Stomach (tissue), 9 donors: Measurements from ENCODE around the gene DNAH1. TPM values are rescaled to one million over a fixed set of nuclear protein-coding genes. Genes with fewer than 3 reads are reported as not detected.

Source experiments
- DNase-seq, 2 donors: peaks; one replicate each; pipeline versions ENCODE4 v3.0.0 to v3.0.0-alpha.2; 2013 to 2019
- H3K27ac ChIP-seq, 5 donors: fragments of 200-600 bp in 4 of 5; sonication (generic) in 4 of 5; one replicate each; pipeline ENCODE4 v1.5.1; 2013 to 2019; ENCODE audit warnings: mild to moderate bottlenecking in 1 of 5, moderate library complexity in 1 of 5
- H3K27me3 ChIP-seq, 3 donors: fragments of 200-600 bp; sonication (generic); one replicate each; pipeline ENCODE4 v1.5.1; 2017 to 2019; ENCODE audit warnings: mixed run types in 1 of 3
- H3K36me3 ChIP-seq, 4 donors: fragments of 200-600 bp; sonication (generic); 1 replicate in 3 of 4; 2 replicates in 1 of 4; pipeline ENCODE4 v1.5.1; 2016 to 2019
- H3K4me1 ChIP-seq, 4 donors: fragments of 200-600 bp; sonication (generic); one replicate each; pipeline ENCODE4 v1.5.1; 2016 to 2019
- H3K4me3 ChIP-seq, 4 donors: fragments of 200-600 bp; sonication (generic) in 3 of 4; one replicate each; pipeline ENCODE4 v1.5.1; 2016 to 2019; ENCODE audit warnings: mild to moderate bottlenecking in 1 of 4
- H3K9me3 ChIP-seq, 4 donors: fragments of 200-600 bp; sonication (generic); one replicate each; pipeline ENCODE4 v1.5.1; 2016 to 2019
- CTCF ChIP-seq, 7 experiments: fragments of 450-650 bp in 4 of 7; fragments of 200-600 bp in 3 of 7; sonication (generic) in 3 of 7; IDR thresholded peaks; one replicate each; pipeline ENCODE4 v1.5.1; 2016 to 2019; ENCODE audit warnings: antibody characterized with exemption in 7 of 7, control low read depth in 2 of 7, mild to moderate bottlenecking in 1 of 7
- EP300 ChIP-seq: sonication (generic); formaldehyde crosslinking; IDR thresholded peaks from one replicate; pipeline ENCODE4 v1.6.1; 2017; ENCODE audit warnings: antibody characterized with exemption
- POLR2A ChIP-seq, 4 donors: fragments of 450-650 bp; IDR thresholded peaks; one replicate each; pipeline ENCODE4 v1.6.1; 2016; ENCODE audit warnings: antibody characterized with exemption in 4 of 4, control low read depth in 2 of 4, mild to moderate bottlenecking in 1 of 4, moderate library complexity in 1 of 4
- POLR2AphosphoS5 ChIP-seq, 3 donors: sonication (generic); formaldehyde crosslinking; IDR thresholded peaks; one replicate each; pipeline ENCODE4 v1.6.1; 2016; ENCODE audit warnings: antibody characterized with exemption in 3 of 3
- WGBS, 5 donors: extraction: QIAGEN DNeasy Blood & Tissue Kit in 3 of 5; methylation state at CpG; one replicate each; pipeline versions ENCODE4 v1.1.5 to v1.1.7; 2013 to 2018; 5-methylcytosine and 5-hydroxymethylcytosine counted together
- intact Hi-C: fragments of 100-400 bp; cut with DNase I; formaldehyde crosslinking; loops from one replicate; pipeline ENCODE4 v1.15.1; 2023; ENCODE audit warnings: low total_unique reads
- polyA plus RNA-seq, 3 donors: library from polyadenylated mRNA; stranded (reverse); fragments of 200-250 nt; gene quantifications; one replicate each; pipeline ENCODE4 v1.2.3, GENCODE V29; 2013
- total RNA-seq, 5 donors: library from RNA; depleted of rRNA; stranded (reverse); fragments of >200 nt; gene quantifications; one replicate each; pipeline versions ENCODE4 v1.1.0 to v1.2.3, GENCODE V29; 2014 to 2016
- donor health status: healthy with polysubstance abuse.
- donor health status: Bipolar disorder and iron deficiency.
- donor health status: healthy.

The DNAH1 gene
- total and polyA plus RNA-seq, 8 donors: 1.9 to 57.6 (median 8.2) TPM

DNA sequence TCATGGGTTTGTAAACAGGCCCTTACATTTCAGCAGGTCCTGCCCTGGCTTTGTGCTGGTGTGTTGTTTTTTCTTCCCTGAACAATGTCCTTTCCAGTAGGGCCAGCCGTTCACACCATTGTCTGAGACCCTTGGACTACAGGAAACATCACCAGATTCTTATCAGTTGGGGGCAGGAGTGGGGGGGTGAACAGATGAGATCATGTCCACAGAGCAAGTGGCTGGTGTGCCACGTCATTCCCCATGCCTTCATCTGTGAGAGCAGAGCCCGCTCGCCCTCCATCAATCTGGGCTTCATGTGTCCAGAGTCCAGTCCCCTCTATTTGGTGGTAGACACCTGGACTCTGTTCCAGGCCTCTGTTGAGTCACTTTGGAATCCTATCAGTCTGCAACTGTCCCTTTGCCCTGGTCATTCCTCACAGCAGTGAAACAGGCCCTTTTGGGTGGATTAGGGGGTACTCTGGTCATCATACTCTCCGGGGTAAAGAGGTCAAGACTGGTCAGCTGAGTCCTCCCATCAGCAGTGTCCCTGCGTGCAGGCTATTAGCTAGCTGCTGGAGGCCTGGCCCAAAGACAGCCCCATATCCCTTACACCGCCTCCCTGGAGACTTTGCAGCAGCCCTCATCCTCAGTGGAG lies 113.8 kb downstream of the DNAH1 start:
- Histone ChIP-seq H3K36me3 (no peaks in the 10 kb centered on the region), H3K27me3 (no peaks in the 10 kb centered on the region), H3K27ac (peak overlapping the region in 1 of 5 donors; percentile 8), H3K4me3 (no peak overlapping the region), H3K9me3 (no peaks in the 10 kb centered on the region), H3K4me1 (peaks cover 0 to 22% (median 3%) of the 10 kb centered on the region in 4 donors)
- TF ChIP-seq POLR2AphosphoS5 (IDR thresholded peaks at IDR 0.05) (no peak), EP300 (no peak), CTCF (IDR thresholded peaks at IDR 0.05) (no peak), POLR2A (IDR thresholded peaks at IDR 0.05) (no peak)
- WGBS, 5 donors: 78 to 86% (median 82%) methylated on average over 7 of the region's 7 CpGs
- DNase-seq: no peak
- intact Hi-C loops: no loop called here

- Histone ChIP-seq H3K4me3 (no peak overlapping the region), H3K9me3 (no peaks in the 10 kb centered on the region), H3K27ac (peak overlapping the region in 1 of 5 donors; percentile 8), H3K4me1 (peaks cover 0 to 22% (median 3%) of the 10 kb centered on the region in 4 donors), H3K36me3 (no peaks in the 10 kb centered on the region), H3K27me3 (no peaks in the 10 kb centered on the region)
- intact Hi-C loops: no loop called here
- TF ChIP-seq POLR2AphosphoS5 (IDR thresholded peaks at IDR 0.05): no peak
- no peak for TF ChIP-seq CTCF (IDR thresholded peaks at IDR 0.05)
- no peak for TF ChIP-seq EP300
- no peak for TF ChIP-seq POLR2A (IDR thresholded peaks at IDR 0.05)
- WGBS, 5 donors: 72 to 83% (median 76%) methylated on average over 9 of the region's 9 CpGs
- no peak for DNase-seq
Observed at GRCh38 chr3:52430416-52430810, 114.3 kb downstream of the DNAH1 start.

DNA sequence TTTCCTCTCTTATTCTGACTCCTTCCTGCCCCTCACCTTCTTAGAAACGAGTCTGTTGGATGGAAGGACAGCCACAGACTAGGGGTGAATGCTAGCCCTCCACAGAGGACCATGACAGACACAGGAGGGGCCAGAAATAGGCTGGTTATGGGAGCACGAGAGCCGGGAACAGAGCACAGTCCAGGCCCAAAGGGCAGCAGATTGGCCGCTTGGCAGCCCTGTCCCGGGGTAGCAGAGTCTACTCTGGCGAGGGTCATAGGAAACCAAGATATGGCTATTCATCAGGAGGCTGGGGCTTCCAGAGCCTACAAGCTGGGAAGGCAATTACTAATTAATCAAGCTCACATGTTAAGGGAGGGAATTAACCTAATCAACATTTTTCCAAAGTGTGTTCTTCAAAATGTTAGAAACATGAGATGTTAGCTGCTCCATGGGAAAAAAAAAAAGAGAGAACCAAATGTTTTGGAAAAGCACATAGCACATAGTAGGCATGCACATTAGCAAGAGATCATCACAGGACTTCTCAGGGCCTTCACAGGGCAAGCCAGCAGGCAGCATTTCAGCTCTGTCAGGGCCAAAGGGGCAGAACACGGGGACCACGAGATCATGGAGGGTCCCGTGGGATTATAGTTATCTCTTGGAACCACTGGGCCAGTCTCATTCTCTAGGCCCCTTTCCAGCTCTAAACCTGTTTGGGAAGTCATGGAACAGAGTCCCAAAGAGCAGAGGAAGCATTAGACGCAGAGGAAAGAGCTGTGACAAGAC lies 115.5 kb downstream of the DNAH1 start:
- intact Hi-C loops: no loop called here
- 62 to 81% (median 69%) methylated on average over 10 of the region's 10 CpGs for WGBS, 5 donors

DNA sequence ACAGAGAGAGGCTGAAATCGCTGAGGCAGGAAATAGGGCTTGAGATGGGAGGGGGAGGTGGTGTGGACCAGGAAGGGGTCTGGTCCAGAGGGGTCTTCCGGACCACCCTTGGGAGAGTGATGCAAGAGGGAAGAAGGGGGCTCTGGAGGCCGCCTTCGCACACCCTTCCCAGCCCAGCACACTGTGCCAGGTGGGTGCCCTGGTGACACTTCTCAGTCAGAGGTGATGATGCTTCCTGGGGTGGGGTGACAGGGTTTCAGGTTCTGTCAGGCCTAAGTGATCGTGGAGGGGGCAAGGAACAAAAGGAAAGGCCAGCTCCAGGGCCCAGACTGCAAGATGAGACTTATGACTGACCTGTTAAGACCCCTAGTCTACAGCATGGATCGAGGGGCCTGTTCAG lies 116.1 kb downstream of the DNAH1 start:
- DNase-seq: no peak

More for the DNA sequence above, 115.5 kb downstream of the DNAH1 start:
- TF ChIP-seq CTCF (IDR thresholded peaks at IDR 0.05) (no peak), EP300 (no peak)
- no peaks in the 10 kb centered on the region for H3K27me3 ChIP-seq
- H3K9me3 ChIP-seq: no peaks in the 10 kb centered on the region
- DNase-seq: no peak
- no peak overlapping the region for H3K27ac ChIP-seq
- H3K4me3 ChIP-seq: no peak overlapping the region
- H3K4me1 ChIP-seq: peaks cover 0 to 22% (median 3%) of the 10 kb centered on the region in 4 donors
- no peaks in the 10 kb centered on the region for H3K36me3 ChIP-seq

More for the DNA sequence above, 116.1 kb downstream of the DNAH1 start:
- H3K9me3 ChIP-seq: no peaks in the 10 kb centered on the region
- TF ChIP-seq POLR2AphosphoS5 (IDR thresholded peaks at IDR 0.05) (no peak), EP300 (no peak), CTCF (IDR thresholded peaks at IDR 0.05) (no peak), POLR2A (IDR thresholded peaks at IDR 0.05) (no peak)
- H3K27me3 ChIP-seq: no peaks in the 10 kb centered on the region
- no peak overlapping the region for H3K4me3 ChIP-seq
- no peak overlapping the region for H3K27ac ChIP-seq
- peaks cover 0 to 22% (median 5%) of the 10 kb centered on the region in 4 donors for H3K4me1 ChIP-seq
- WGBS, 5 donors: 61 to 83% (median 78%) methylated on average over 6 of the region's 6 CpGs
- intact Hi-C loops: no loop called here
- H3K36me3 ChIP-seq: no peaks in the 10 kb centered on the region
